SK-N-SH (cell line): ENCODE results near the gene HDHD5.

ENCODE experiments used
- GABPA ChIP-seq: IDR thresholded peaks from 2 replicates; pipeline ENCODE4 v1.4.0; 2012; ENCODE audit warnings: low read depth, mild to moderate bottlenecking
- JUND ChIP-seq: IDR thresholded peaks from 2 replicates; pipeline ENCODE4 v1.4.0; 2012
- MEF2A ChIP-seq: IDR thresholded peaks from 2 replicates; pipeline ENCODE4 v1.4.0; 2012; ENCODE audit warnings: low read depth, borderline replicate concordance
- POLR2AphosphoS5 ChIP-seq: IDR thresholded peaks from 2 replicates; pipeline ENCODE4 v1.6.1; 2012; ENCODE audit warnings: low read depth, low read length
- RCOR1 ChIP-seq: fragments of 150-350 bp; IDR thresholded peaks from 2 replicates; pipeline ENCODE4 v1.6.1; 2017; ENCODE audit warnings: antibody characterized with exemption, low read length
- RFX5 ChIP-seq: IDR thresholded peaks from 2 replicates; pipeline ENCODE4 v1.6.1; 2012; ENCODE audit warnings: mild to moderate bottlenecking, improper control_type of control experiment, low read length
- RXRA ChIP-seq: IDR thresholded peaks from 2 replicates; pipeline ENCODE4 v1.4.0; 2012; ENCODE audit warnings: low read depth, mild to moderate bottlenecking, borderline replicate concordance
- SMC3 ChIP-seq: IDR thresholded peaks from 2 replicates; pipeline ENCODE4 v1.6.1; 2012; ENCODE audit warnings: low read depth, low read length, improper control_type of control experiment
- TAF1 ChIP-seq: IDR thresholded peaks from 2 replicates; pipeline ENCODE4 v1.6.1; 2012; ENCODE audit warnings: low read depth, mild to moderate bottlenecking, low read length, moderate library complexity, borderline replicate concordance
- TCF12 ChIP-seq: IDR thresholded peaks from 2 replicates; pipeline ENCODE4 v1.4.0; 2012
- TF ChIP-seq, protein P1 (sequence below): fragments of 200-600 bp; sonication (generic); IDR thresholded peaks from 2 replicates; pipeline ENCODE4 v1.6.1; 2017; ENCODE audit warnings: antibody characterized with exemption, mild to moderate bottlenecking, moderate library complexity
- TF ChIP-seq, protein P2 (sequence below): IDR thresholded peaks from 2 replicates; pipeline ENCODE4 v1.6.1; 2012; ENCODE audit warnings: mild to moderate bottlenecking, low read depth, low read length, moderate library complexity
- TF ChIP-seq, protein P3 (sequence below): fragments of 150-350 bp; IDR thresholded peaks from 2 replicates; pipeline ENCODE4 v1.6.1; 2017; ENCODE audit warnings: antibody characterized with exemption, low read length, low read depth, borderline replicate concordance

DNA sequence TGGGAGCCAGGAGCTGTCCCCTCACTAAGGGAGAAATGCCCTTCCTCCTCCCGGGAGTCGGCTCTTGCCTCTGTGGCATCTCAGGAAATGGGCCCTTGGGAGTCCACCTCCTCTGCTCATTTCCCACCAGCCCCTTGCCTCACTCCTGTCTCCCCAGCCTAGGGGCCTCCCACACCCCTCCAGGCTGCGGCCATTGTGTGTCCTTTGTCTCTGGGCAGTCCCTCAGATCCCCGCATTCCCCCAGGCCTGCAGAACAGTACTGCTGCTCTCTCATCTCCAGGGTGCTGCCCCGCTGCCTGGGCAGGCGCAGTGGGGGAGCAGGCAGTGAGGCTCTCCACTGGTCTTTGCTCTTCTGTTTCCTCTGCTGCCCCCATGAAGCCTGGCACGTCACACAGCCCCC, 35.1 kb upstream of the HDHD5 start:
- TF ChIP-seq SMC3 (no peak), RCOR1 (no peak), GABPA (no peak), TAF1 (no peak), TCF12 (no peak), RFX5 (no peak), POLR2AphosphoS5 (no peak), MEF2A (no peak), RXRA (no peak), JUND (no peak)
- TF ChIP-seq, protein P1, sequence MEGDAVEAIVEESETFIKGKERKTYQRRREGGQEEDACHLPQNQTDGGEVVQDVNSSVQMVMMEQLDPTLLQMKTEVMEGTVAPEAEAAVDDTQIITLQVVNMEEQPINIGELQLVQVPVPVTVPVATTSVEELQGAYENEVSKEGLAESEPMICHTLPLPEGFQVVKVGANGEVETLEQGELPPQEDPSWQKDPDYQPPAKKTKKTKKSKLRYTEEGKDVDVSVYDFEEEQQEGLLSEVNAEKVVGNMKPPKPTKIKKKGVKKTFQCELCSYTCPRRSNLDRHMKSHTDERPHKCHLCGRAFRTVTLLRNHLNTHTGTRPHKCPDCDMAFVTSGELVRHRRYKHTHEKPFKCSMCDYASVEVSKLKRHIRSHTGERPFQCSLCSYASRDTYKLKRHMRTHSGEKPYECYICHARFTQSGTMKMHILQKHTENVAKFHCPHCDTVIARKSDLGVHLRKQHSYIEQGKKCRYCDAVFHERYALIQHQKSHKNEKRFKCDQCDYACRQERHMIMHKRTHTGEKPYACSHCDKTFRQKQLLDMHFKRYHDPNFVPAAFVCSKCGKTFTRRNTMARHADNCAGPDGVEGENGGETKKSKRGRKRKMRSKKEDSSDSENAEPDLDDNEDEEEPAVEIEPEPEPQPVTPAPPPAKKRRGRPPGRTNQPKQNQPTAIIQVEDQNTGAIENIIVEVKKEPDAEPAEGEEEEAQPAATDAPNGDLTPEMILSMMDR: no peak
- TF ChIP-seq, protein P2, sequence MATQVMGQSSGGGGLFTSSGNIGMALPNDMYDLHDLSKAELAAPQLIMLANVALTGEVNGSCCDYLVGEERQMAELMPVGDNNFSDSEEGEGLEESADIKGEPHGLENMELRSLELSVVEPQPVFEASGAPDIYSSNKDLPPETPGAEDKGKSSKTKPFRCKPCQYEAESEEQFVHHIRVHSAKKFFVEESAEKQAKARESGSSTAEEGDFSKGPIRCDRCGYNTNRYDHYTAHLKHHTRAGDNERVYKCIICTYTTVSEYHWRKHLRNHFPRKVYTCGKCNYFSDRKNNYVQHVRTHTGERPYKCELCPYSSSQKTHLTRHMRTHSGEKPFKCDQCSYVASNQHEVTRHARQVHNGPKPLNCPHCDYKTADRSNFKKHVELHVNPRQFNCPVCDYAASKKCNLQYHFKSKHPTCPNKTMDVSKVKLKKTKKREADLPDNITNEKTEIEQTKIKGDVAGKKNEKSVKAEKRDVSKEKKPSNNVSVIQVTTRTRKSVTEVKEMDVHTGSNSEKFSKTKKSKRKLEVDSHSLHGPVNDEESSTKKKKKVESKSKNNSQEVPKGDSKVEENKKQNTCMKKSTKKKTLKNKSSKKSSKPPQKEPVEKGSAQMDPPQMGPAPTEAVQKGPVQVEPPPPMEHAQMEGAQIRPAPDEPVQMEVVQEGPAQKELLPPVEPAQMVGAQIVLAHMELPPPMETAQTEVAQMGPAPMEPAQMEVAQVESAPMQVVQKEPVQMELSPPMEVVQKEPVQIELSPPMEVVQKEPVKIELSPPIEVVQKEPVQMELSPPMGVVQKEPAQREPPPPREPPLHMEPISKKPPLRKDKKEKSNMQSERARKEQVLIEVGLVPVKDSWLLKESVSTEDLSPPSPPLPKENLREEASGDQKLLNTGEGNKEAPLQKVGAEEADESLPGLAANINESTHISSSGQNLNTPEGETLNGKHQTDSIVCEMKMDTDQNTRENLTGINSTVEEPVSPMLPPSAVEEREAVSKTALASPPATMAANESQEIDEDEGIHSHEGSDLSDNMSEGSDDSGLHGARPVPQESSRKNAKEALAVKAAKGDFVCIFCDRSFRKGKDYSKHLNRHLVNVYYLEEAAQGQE: no peak
- TF ChIP-seq, protein P3, sequence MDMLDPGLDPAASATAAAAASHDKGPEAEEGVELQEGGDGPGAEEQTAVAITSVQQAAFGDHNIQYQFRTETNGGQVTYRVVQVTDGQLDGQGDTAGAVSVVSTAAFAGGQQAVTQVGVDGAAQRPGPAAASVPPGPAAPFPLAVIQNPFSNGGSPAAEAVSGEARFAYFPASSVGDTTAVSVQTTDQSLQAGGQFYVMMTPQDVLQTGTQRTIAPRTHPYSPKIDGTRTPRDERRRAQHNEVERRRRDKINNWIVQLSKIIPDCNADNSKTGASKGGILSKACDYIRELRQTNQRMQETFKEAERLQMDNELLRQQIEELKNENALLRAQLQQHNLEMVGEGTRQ: no peak
